GM21576 (cell line): ENCODE measurements around the gene SPTLC3.

ENCODE experiments used
- ATAC-seq: cut with Tn5 transposase; IDR thresholded peaks from one replicate; pipeline ENCODE4 v1.9.1; 2021; ENCODE audit warnings: mild to moderate bottlenecking, moderate library complexity; ENCODE audit not compliant: unreplicated experiment

The SPTLC3 gene

DNA sequence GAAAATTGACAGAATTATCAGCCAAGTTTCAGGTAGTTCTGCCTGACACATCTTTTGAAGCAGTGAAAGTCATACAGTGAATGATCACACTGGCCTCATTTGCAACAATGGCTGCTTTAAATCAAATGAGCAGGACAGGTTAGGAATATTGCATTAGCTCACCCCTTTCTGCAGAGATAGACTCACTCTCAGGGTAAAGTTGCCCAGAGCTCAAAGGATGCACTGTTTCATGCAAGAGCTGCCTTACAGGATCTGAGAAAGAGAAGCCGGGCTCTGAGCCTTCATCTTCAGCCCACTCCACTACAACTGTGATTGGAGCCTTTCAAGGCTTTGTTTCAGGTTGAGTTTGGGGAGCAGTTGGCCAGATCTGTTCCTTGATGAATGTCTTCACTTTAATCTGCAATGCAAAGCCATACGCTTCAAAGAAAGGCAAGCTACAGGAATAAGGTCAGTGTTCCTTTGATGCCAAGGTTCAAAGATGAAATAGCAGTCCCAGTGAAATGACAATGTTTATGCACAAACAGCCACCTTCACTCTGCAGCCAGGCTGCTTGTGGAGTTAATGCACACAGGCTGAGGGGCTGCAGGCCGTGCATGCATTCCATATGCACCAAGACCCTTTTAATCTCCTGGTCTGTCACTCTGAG is 121.4 kb downstream of the SPTLC3 start:
- no peak for ATAC-seq

DNA sequence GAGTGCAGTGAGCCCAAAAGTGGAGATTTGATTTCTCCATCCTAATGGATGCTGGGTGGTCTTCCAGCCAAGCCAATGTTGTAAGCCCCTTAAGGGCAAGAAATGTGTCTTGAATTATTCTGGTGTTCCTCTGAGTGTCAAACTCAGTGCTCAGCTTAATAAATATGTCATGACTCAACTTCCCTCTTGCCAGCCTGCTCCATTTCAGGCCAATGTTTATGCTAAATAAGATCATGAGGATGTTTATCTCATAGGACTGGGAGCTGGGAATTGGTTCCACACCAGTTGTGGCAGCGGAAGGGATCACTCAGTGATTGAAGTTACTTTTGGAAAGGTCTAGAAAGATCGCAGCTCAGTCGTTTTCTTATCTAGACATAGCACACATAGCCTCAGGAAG is 121.9 kb downstream of the SPTLC3 start:
- ATAC-seq: no peak

DNA sequence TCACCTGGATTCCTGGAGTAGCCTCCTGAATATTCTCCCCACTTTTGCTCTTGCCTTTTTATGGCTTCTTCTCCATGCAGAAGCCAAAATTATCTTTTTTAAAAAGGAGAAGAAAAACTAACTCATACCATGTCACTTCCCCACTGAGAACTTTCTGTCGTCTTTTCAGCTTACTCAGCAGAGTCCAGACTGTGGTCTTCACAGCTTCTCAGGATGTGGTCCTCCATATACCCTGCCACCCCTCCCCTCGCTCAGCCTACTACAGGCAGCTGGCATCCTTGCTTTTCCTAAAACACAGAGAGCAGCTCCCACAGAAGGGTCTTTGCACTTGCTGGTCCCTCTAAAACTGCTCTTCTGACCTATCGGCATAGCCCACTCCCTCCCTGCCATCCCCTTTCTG is 122.9 kb downstream of the SPTLC3 start:
- ATAC-seq: no peak

DNA sequence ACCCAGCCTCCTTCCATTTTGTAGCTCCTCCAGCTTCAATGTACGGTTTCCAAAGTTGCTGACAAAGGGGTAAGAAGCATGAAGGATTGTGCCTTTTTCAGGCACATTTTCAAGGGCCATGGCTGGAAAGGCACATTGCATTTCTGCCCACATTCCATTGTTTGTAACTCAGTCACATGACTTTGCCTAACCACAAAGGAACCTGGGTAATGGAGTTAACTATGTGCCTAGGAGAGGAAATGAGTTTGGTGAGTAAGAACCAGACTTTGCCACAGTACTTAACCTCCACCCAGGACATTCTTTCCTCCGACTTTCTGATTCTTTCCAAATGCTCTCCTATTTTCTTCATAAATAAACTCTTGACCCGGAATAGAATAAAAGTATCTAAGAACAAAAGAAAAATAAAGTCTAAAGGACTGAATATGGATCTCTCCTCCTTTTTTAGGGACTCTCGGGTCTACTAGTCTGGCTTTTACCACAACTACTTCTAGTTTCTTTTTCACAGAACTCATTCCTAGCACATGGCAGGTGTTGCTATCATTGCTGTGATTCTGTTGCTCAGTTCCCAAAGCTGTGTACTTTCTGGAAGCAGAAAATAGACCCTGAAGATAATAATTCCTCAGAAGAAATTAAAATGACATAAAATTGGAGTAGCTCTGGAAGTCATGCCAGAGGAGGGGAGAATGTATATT is 130.8 kb downstream of the SPTLC3 start:
- no peak for ATAC-seq

DNA sequence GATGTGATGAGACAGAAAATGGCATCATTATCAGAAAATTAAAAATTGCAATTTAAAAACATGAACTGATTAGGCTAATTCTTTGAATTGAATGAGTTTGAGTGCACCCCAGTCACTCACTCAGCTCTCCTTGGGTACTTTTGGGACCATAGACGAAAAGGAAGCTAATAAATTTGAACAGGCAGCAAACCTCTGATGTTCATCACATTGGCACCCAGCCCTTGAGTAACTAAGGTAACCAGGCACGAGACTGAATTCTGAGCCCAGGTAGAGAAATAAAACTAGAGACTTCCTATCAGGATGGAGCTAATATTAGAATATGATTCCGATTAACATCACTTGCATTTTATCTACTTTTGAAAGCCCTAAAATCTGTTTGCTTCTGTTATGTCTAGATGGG is 131.4 kb downstream of the SPTLC3 start:
- no peak for ATAC-seq

DNA sequence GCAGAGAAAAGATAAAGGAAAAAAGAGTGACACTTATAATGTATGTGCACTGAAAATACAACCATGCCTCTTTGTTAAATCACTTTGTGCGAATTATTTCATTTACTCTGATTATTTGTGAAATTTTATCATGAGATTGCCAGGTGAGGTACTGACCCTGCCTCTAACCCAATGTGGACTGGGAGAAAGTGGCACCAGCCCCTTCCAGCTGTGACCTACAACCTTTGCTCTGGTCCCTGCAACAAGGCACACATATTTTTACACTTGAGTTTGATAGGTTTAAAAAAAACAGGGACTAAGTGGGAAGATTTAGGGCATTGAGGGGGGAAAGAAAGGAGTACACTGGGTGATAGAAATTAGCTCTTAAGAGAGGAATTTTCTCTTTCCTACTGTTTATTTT is 132.0 kb downstream of the SPTLC3 start:
- ATAC-seq: no peak

DNA sequence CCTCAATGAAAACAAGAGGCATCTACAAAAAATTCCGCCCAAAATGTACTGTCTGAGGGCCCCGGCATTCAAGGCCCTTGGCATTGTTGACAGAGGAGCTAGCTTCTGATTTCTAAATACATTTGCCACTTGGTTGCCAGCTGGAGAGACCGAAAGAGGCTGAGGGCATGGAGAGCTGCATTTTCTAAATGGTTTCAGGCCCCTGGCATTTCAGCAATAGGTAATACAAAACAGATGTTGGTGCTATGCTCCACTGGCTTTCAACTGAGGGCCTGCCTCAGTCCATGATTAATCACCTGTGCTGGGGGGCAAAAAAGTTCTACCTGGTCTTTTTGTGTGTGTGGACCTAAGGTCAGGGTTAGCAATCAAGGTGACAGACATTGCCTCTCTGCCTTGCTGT is 132.8 kb downstream of the SPTLC3 start:
- no peak for ATAC-seq

DNA sequence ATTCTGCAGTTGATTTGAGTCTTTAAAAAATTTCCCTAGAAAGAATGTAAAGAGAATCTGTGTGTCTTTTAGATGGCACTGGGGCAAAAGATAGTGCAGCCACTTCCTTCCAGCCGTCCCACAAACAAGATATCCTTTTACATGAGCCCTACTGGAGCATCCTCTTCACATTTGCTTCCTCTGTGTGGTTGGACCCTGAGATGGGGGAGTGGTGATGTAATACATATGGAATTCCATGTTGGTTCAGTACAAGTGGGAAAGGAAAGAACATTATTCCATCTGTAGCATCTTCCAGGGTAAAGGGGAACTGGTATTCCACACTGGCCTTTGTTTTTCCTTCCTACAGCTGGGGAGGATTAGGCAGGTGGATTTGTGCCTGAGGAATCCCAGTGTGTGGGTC is 133.4 kb downstream of the SPTLC3 start:
- ATAC-seq: no peak

DNA sequence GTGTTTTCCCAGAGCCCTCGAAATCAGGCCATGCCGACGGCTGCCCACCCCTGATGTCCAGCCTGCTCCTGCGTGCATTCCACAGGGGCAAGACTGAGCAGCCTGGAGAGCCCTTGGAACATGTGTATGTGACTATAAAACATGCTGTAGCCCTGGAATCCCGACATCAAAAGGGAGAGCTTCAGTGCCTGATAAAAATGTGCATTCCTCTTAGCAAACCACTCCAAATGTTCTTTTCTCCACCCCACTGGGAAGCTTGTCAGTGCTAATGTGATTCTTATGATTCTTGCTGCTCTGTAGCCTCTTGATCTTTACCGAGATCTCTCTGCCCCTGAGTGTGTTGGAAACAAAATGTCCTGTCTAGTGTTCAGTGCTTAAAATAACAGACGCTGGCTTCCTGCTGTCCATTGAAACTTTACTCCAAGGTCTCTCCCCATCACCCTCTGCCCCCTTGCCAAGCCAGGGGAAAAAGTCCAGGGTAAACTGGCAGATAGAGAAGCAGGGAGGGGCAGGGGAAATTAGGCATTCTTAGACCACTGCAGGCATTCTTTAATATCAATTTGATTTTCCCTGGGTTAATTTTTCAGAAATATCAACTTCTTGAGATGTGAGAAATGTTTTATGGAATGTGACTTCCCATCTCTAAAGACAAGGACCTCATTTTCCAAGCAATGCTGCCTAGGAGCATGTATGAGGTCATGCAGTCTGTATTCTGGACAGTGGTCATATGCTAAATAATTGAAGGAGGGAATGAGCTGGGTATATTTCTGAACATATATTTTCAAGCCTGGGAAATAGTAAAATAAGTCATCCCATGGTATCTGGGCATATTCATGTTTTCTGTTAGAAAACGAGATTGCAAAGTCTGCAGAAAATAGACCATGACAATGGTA is 138.5 kb downstream of the SPTLC3 start:
- ATAC-seq: no peak

DNA sequence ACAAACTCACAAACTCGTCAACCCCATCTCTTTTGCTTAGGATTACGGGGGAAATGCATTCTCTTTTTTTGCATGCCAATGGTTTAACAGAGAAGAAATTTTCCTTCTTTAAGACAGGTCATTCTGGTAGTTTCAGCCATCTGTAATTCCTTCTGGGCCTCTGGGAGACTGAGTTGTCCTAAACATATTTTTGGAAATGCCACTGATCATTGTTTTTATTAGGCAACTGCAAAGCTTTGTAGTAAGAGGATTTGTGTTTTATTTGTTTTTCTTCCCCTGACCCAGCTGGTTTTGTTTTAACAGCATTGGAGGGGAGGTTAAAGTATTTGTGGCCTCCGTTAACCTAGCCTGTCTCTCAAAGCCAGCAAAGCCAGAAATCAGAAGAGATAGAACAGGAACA is 139.2 kb downstream of the SPTLC3 start:
- no peak for ATAC-seq

DNA sequence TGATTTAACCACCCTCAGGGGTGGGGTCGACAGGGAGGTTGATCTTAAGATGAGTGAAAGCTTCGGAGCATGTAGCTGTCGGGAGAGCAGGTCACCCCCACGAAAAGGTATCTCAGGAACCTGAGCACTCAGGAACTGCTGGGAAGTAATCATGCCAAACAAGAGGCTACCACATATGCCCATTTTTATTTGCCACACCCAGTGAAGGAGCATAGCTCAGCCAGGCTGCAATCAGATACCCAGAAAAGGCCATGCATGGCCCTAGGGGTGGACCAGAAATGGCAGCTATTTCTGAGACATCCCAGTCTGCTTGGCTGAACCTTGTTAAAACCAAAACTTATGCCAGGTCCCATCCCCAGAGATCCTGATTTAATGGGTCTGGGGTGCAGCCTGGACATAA is 139.6 kb downstream of the SPTLC3 start:
- ATAC-seq: no peak

DNA sequence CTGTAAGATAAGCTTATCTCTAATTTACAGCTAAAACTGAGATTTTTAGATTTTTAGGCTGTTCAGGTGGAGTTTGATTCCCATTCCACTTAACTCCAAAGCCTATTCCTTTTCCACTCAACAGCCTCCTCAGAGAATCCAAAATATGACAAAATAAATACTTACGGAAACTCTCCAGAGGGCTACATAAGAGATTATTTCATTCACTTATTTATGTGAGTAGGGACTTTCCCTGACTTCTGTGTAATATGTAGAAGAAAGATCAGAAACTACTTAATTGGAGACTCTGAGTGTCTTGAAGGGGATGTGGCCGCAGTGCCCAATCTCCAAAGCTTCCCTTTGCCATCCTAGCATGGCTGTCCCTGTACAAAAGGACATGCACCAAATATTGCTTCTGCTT is 140.2 kb downstream of the SPTLC3 start:
- ATAC-seq: no peak

DNA sequence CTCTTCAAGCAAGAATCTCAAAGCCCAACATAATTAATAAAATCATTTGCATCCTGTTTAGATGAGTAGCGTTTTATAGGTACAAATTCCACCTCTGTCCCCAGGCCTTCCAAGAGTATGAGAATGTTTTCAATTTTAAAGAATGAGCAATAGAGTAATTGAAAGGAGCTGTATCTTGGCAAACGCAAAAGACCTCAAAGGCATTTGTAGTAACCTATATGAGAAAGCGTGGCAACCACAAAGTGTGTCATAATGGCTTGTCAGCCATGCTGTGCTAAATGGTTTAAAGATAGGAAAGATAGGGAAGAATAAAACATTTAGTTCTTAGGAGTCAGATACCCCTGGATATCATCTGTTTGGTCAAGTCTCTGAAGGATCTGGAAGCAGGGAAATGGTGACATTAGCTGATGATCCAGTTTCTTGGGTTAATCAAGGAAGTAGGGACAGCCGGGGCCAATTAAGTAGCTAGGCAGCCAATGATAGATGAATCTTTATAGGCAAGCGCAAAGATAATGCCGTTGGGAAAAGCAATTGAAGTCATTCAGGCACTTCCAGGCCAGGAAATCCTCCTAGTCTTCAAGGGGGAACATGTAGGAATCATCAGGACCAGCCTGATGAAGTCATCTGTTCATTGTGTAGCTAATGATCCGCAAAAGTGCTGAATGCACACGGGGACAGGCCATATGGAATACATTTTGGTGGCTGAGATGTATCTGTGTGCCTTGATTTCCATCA is 140.8 kb downstream of the SPTLC3 start:
- ATAC-seq: no peak

GRCh38 chr20:13158369-13158768 is 149.6 kb downstream of the SPTLC3 start:
- ATAC-seq: no peak

GRCh38 chr20:13159889-13160288 is 151.1 kb downstream of the SPTLC3 start:
- ATAC-seq: no peak

DNA sequence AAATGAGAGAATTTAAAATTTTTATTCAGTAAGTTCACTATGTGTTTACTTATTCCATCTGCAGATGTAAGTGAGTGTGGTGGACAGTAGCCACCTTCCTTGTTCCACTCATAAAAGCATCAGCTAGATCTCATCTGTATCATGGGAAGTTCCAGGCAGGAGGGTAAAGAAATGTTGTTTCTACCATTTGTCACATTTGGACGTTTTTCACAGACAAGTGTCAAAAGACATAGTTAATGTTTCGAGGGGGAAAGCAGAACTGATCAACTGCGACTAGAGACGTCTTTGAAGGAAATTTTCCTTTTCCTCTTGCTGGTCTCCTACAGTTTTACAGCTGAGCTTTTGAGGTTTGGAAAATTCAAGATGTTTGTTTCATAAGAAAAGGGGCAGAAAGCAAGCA is 156.4 kb downstream of the SPTLC3 start:
- ATAC-seq: no peak

- no peak for ATAC-seq
These were observed 157.2 kb downstream of the SPTLC3 start for GRCh38 chr20:13166011-13166410.

DNA sequence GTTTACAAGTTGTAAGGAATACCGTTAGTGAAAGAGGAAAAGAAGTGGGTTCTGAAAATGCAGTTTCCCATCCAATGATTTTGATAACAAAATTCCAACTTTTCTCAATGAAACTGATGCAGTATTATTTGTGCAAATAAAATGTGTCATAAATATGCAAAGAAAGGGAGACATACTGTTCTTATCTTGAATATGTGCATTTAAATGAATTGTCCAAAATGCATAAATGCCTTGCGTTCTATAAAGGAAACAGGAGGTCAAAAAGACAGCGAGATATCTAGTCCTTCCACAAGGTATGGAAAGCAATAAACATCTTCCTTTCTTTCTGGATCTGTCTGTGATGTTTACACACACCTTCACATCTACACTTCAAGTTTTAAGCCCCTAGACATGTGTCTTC is 157.7 kb downstream of the SPTLC3 start:
- no peak for ATAC-seq

GRCh38 chr20:13169086-13169485 is 160.3 kb downstream of the SPTLC3 start:
- no peak for ATAC-seq

- ATAC-seq: no peak
These were observed 162.0 kb downstream of the SPTLC3 start for GRCh38 chr20:13170771-13171170.

DNA sequence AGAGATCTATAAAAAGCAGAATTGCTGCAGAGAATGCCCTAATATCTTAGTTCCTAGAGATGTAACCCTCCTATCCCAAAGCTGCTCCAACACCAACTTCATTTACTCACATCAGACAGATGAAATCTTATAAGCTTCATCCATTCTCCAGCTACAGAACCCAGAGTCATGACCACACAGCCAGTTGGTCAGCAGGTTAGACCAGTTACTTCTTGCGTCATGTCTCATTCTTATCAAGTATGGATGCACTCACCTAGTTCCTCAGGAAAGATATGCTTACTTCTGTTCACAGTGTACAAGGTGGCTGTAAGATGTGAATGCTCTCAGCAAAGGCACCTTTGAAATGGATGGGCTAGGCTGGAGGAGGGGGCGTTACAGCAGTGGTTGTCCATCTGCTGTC is 164.4 kb downstream of the SPTLC3 start:
- ATAC-seq: no peak
